Measurements from ENCODE around the gene SRD5A1.

Gene SRD5A1

DNA sequence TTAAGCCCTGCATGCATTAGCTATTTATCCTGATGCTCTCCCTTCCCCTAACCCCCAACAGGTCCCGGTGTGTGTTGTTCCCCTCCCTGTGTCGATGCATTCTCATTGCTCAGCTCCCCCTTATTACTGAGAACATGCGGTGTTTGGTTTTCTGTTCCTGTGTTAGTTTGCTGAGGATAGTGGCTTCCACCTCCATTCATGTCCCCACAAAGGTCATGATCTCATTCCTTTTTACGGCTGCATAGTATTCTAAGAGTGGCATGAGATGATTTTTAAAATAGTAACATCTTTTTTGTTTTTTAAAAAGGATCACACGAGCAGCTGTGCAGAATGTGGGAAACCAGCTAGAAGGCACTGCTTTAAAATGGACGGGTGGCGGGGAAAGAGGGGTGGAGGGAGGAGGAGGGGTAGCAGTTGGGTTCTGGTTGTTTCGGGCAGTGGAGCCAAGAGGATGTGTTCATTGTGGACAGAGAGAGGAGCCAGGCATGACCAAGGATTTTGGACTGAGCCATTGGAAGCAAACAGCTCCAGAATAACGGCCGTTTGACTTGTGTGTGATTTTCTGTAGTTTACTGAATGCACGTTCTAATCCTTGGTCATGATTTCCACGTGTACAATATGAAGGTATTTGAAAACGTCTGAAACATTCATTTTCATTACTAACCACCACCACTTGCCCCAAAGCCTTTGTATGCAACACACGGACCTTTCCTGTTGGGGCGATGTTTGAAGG is 78.3 kb downstream of the SRD5A1 start:
- TF ChIP-seq, protein P1, sequence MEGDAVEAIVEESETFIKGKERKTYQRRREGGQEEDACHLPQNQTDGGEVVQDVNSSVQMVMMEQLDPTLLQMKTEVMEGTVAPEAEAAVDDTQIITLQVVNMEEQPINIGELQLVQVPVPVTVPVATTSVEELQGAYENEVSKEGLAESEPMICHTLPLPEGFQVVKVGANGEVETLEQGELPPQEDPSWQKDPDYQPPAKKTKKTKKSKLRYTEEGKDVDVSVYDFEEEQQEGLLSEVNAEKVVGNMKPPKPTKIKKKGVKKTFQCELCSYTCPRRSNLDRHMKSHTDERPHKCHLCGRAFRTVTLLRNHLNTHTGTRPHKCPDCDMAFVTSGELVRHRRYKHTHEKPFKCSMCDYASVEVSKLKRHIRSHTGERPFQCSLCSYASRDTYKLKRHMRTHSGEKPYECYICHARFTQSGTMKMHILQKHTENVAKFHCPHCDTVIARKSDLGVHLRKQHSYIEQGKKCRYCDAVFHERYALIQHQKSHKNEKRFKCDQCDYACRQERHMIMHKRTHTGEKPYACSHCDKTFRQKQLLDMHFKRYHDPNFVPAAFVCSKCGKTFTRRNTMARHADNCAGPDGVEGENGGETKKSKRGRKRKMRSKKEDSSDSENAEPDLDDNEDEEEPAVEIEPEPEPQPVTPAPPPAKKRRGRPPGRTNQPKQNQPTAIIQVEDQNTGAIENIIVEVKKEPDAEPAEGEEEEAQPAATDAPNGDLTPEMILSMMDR (IDR thresholded peaks at IDR 0.05), result no peak

DNA sequence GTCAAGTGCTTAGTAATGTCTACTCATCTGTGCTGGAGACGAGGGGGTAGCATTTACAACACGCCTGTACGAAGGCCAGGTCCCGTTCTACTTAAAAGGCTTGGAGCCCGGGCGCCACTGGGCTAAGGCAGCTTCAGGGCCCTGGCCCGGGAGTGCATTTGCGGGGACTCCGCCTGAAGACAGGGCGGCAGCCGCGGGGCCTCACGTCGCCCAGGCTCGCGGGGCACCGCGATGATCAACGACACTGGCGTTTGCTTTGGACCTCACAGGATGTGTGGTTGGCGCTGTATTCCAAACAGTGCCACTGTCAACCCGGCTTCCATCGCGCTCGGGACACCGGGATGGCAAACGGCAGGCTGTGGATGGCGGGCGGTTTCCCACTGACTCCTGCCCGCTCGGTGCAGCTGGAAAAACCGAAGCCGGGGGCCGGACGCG is 78.9 kb downstream of the SRD5A1 start:
- TF ChIP-seq, protein P1 (IDR thresholded peaks at IDR 0.05), result peak; percentile 9; the same call in 1 of the 2 replicates

DNA sequence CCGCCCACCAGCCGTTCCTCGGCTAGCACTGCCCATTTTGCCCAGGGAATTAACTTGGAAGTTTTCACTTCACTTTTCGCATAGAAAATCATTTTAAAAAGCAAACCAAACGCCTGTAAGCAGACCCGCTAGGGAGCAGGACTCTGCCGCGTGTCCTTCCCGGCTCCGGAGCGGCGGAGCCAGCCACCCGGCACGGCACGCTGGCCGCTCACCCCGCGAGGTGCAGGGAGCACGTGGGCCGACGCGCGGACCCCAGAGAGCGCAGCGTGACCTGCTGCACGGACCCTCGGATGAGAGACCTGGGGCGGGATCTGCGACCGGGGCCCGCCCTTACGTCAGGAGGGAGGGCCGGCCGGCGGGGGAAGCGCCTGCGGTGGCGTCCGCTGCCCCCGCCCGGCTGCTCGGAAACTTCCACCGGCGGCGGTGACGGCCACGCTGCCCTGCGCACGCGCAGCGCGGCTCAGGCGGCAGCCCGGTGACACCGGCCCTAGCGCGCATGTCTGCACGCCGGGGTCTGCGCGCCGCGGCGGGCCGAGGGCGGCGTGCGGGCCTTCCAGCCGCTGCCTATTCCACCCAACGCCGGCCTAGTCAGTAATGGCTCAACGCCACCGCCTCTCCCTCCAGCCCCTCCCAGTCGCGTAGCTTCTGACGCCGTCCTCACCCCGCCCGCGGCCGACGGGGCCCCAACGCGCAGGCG is 79.5 kb downstream of the SRD5A1 start:
- TF ChIP-seq, protein P1 (IDR thresholded peaks at IDR 0.05), result no peak

DNA sequence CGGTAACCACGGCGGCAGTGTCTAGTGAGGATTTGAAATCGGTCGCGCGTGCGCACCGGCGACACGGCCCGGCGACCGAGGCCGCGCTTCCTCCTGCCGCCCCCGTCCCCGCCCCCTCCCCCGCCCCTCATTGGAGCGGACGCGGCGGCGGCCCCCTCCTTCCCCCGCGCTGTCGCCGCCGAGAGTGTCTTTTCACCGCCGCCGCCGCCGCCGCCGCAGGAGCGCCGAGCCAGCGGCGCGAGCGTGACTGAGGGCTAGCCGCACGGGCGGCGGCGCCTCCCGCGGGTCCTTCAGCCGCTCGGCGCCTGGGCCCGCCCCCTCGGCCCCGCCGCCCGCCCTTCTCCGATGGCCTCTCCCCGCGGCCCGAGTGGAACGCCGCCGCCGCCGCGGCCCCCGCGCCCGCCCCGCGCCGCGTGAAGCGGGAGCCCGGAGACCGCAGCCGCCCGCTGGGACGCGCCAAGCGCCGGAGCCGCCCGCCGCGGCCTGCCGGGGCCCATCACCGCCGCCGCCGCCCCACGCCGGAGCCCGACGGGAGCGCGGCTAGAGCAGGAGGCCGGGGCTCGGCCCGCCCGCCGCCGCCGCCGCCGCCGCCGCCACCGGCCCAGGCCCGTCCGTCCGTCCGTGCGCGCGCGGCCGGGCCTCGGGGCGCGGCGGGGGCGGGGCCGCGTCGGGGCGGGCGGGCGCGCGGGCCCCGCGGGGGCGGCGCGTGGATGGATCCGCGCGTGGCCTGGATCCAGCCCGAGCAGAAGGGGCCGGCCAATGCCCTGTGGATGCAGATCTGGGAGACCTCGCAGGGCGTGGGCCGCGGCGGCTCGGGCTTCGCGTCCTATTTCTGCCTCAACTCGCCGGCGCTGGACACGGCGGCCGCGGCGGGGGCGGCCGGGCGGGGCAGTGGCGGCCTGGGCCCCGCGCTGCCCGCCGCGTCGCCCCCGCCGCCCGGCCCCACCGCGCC is 80.3 kb downstream of the SRD5A1 start, which contains the start of gene TENT4A:
Gene TENT4A (plus strand): TSS at position 159 of the 952 bp plus-strand sequence. CDS start 552 bp downstream, at position 711.
- TF ChIP-seq, protein P1 (IDR thresholded peaks at IDR 0.05), result no peak

DNA sequence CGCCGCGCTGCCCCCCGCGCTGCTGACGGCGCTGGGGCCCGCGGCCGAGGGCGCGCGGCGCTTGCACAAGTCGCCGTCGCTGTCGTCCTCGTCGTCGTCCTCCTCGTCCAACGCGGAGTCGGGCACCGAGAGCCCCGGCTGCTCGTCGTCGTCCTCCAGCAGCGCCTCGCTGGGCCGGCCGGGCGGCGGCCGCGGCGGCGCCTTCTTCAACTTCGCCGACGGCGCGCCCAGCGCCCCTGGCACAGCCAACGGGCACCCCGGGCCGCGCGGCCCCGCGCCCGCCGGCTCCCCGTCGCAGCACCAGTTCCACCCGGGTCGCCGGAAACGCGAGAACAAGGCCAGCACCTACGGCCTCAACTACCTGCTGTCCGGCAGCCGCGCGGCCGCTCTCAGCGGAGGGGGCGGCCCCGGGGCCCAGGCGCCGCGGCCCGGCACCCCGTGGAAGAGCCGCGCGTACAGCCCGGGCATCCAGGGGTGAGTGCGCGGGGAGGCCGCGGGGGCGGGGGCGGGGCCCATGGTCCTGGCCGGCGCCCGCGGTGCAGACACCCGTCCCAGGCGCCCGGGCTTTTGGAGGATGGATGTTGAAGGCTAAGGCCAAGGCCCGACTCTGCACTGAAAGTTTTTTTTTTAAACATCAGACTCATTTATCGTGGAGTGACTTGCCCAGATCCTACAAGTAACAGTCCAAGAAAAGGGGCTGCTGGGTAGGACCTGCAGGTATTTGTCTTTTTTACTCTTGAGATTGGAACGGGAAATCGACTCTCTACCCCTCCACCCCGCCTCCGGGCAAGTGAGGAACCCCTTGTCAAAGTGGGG is 81.2 kb downstream of the SRD5A1 start:
- TF ChIP-seq, protein P1 (IDR thresholded peaks at IDR 0.05), result no peak

DNA sequence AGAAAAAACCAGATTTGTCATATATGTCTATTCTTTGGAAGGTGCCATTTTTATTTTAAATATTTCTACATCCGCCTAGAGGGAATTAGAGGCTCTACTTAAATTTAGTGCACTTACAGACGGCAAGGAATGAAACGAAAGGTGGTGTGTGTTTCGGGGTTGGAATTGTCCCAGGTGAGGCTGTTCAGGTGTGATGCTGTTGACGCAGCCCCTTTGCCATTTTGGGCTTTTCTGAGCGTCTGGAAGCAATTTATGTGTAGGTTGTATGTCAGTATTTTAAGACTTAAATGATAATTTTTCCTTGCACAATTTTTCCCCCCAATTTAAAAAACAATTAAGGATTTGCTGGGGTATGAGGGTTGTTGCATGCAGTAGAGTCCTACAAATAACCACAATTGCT is 82.0 kb downstream of the SRD5A1 start:
- TF ChIP-seq, protein P1 (IDR thresholded peaks at IDR 0.05), result no peak

Data from LNCAP (cell line).